Thyroid gland (tissue), 4 donors: ENCODE data around the gene ERP44.

Experiments used
- POLR2A ChIP-seq, 2 donors: fragments of 450-650 bp; IDR thresholded peaks; one replicate each; pipeline ENCODE4 v1.6.1; 2017; ENCODE audit warnings: antibody characterized with exemption in 2 of 2, mild to moderate bottlenecking in 2 of 2, moderate library complexity in 1 of 2
- TF ChIP-seq, protein P1 (sequence below), 6 experiments: fragments of 200-600 bp in 3 of 6; fragments of 450-650 bp in 3 of 6; sonication (generic) in 3 of 6; IDR thresholded peaks; one replicate each; pipeline ENCODE4 v1.5.1; 2016 to 2019; ENCODE audit warnings: antibody characterized with exemption in 6 of 6, mild to moderate bottlenecking in 2 of 6, inconsistent platforms in 1 of 6, moderate library complexity in 1 of 6

DNA sequence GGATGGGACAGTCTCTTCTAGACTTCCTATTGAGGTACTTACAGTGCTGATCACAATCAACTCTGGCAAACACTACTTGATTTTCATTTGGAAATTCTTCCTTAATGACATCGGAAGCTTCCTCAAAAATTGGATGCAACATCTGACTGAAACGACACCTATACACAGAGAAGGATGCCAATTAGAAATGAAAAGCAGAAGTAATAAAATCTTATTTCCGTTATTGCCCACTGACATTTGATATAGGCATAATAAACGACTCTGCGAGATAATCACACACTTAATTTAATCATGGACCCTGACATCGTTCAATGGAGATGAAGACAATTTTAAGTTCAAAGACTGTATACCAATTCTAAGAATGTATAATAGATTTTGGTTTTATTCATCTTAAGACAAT is 46.4 kb downstream of the ERP44 start:
- TF ChIP-seq, protein P1, sequence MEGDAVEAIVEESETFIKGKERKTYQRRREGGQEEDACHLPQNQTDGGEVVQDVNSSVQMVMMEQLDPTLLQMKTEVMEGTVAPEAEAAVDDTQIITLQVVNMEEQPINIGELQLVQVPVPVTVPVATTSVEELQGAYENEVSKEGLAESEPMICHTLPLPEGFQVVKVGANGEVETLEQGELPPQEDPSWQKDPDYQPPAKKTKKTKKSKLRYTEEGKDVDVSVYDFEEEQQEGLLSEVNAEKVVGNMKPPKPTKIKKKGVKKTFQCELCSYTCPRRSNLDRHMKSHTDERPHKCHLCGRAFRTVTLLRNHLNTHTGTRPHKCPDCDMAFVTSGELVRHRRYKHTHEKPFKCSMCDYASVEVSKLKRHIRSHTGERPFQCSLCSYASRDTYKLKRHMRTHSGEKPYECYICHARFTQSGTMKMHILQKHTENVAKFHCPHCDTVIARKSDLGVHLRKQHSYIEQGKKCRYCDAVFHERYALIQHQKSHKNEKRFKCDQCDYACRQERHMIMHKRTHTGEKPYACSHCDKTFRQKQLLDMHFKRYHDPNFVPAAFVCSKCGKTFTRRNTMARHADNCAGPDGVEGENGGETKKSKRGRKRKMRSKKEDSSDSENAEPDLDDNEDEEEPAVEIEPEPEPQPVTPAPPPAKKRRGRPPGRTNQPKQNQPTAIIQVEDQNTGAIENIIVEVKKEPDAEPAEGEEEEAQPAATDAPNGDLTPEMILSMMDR (IDR thresholded peaks at IDR 0.05), result no peak
- no peak for TF ChIP-seq POLR2A (IDR thresholded peaks at IDR 0.05)
